Kidney (tissue), 22 donors: ENCODE measurements around the gene SLC6A17. TPM values are rescaled to one million over a fixed set of nuclear protein-coding genes. Genes with fewer than 3 reads are reported as not detected.

Experiments
- DNase-seq, 5 donors: peaks; one replicate each; pipeline ENCODE4 v3.0.0-alpha.2; 2013 to 2020
- FAIRE-seq: peaks from 2 replicates; lab custom pipeline; 2012; peaks lifted over from hg19 to GRCh38; lab: Jason Lieb, UNC
- H3K27ac ChIP-seq, 2 donors: one replicate each; pipeline ENCODE4 v1.7.0; 2013; ENCODE audit warnings: low read depth in 2 of 2, low read length in 2 of 2, inconsistent platforms in 1 of 2
- H3K27me3 ChIP-seq: one replicate; pipeline ENCODE4 v1.7.1; 2013; ENCODE audit warnings: low read length, inconsistent platforms; ENCODE audit not compliant: control insufficient read depth, insufficient read depth
- H3K36me3 ChIP-seq, 3 donors: one replicate each; pipeline versions ENCODE4 v1.7.0 to v1.7.1; 2013; ENCODE audit warnings: low read length in 3 of 3, control low read depth in 1 of 3, inconsistent platforms in 1 of 3; ENCODE audit not compliant: insufficient read depth in 3 of 3, control insufficient read depth in 2 of 3
- H3K4me1 ChIP-seq, 3 donors: one replicate each; pipeline versions ENCODE4 v1.7.0 to v1.7.1; 2013; ENCODE audit warnings: low read length in 3 of 3, inconsistent platforms in 1 of 3, low read depth in 1 of 3; ENCODE audit not compliant: control insufficient read depth in 2 of 3, insufficient read depth in 2 of 3
- H3K4me3 ChIP-seq, 3 donors: one replicate each; pipeline versions ENCODE4 v1.7.0 to v1.8.1; 2013; ENCODE audit warnings: low read length in 3 of 3, control low read depth in 1 of 3, inconsistent platforms in 1 of 3
- H3K9ac ChIP-seq, 3 donors: one replicate each; pipeline versions ENCODE4 v1.7.0 to v1.7.1; 2013; ENCODE audit warnings: low read length in 3 of 3, control low read depth in 1 of 3, inconsistent platforms in 1 of 3
- H3K9me3 ChIP-seq, 3 donors: one replicate each; pipeline versions ENCODE4 v1.7.0 to v1.7.1; 2013; ENCODE audit warnings: low read length in 3 of 3, control low read depth in 1 of 3, inconsistent platforms in 1 of 3; ENCODE audit not compliant: control insufficient read depth in 2 of 3, insufficient read depth in 1 of 3
- CTCF ChIP-seq: IDR thresholded peaks from 3 replicates; pipeline ENCODE4 v1.5.1; 2012; ENCODE audit warnings: mild to moderate bottlenecking, moderate library complexity, borderline replicate concordance; ENCODE audit not compliant: insufficient read depth; ENCODE audit errors: extremely low read depth
- intact Hi-C: fragments of 100-400 bp; cut with DNase I; formaldehyde crosslinking; loops from one replicate; pipeline ENCODE4 v1.11.1; 2022
- long read RNA-seq, 10 donors: library from polyadenylated mRNA in 1 of 10; unstranded in 1 of 10; transcript quantifications; one replicate each; pipeline ENCODE4 v2.0.0 and lab custom pipeline, GENCODE V29; 2021 to 2026
- polyA plus RNA-seq: library from polyadenylated mRNA; stranded (reverse); fragments of 350-450 nt; fragmentation: Illumina TruSeq; extraction: RNeasy Lipid Tissue Mini Kit (QIAGEN cat#74804); gene quantifications from one replicate; pipeline ENCODE4 v1.2.3, GENCODE V29; 2014; ENCODE audit warnings: low read depth, low replicate concordance; ENCODE audit not compliant: insufficient read depth
- total RNA-seq: library from RNA; stranded (reverse); fragmentation: NEBNext Ultra II Directional; extraction: Animal tissue kit (Norgen Biotek cat#: 25700); gene quantifications from one replicate; pipeline ENCODE4 v1.2.1, GENCODE V29; 2021
- donor health status: control.
- donor health status: control.
- donor health status: control.
- donor health status: control.
- donor health status: control.
- donor health status: DM: yes; HTN: yes; CAD: no.
- donor health status: Normal renal cell carcinoma (clear cell type).

SLC6A17 gene
- 2.3 TPM for total RNA-seq
- polyA plus RNA-seq = 1.7 TPM
- long read RNA-seq, donor 1 = 0 reads
- long read RNA-seq, donor 2 = 0 reads
- long read RNA-seq, donor 3 = 0 reads
- long read RNA-seq, donor 4 = 0 reads
- long read RNA-seq, donor 5 = 0 reads
- long read RNA-seq, donor 6 = 0 reads
- long read RNA-seq, donor 7, partial matches to known transcripts = 0 of 2 reads
- long read RNA-seq, donor 7, other reads (novel, unspliced or antisense) = 2 of 2 reads
- long read RNA-seq, donor 8 = 0 reads
- long read RNA-seq, donor 9 = 0 reads
- long read RNA-seq, donor 10 = 0 reads

GRCh38 chr1:110150330-110151174 lies at the start of gene SLC6A17:
TSS of gene SLC6A17 (plus strand) at chr1:110150494. CDS start at chr1:110166930, 16,436 bp downstream.
- H3K27me3 ChIP-seq = peaks cover 44% of the 10 kb centered on the region
- peak within 1 kb of the TSS in 1 of 3 donors; percentile 35 for H3K4me3 ChIP-seq
- no peaks in the 10 kb centered on the region for H3K4me1 ChIP-seq
- no peak within 1 kb of the TSS for H3K27ac ChIP-seq
- DNase-seq (peak in 4 of 5 donors; percentile 23 to 57 (median 44)), FAIRE-seq (no peak)
- intact Hi-C loops = no loop called here
- no peaks in the 10 kb centered on the region for H3K9me3 ChIP-seq
- no peaks in the 10 kb centered on the region for H3K36me3 ChIP-seq
- no peak for TF ChIP-seq CTCF
- H3K9ac ChIP-seq = no peak within 1 kb of the TSS

GRCh38 chr1:110102081-110102480 lies 48.2 kb upstream of the SLC6A17 start:
- no peak for DNase-seq
- Histone ChIP-seq H3K27ac (no peak overlapping the region), H3K9me3 (no peaks in the 10 kb centered on the region), H3K4me3 (no peak overlapping the region), H3K9ac (no peak overlapping the region), H3K4me1 (no peaks in the 10 kb centered on the region), H3K27me3 (no peaks in the 10 kb centered on the region), H3K36me3 (no peaks in the 10 kb centered on the region)
- TF ChIP-seq CTCF = no peak
- FAIRE-seq = no peak
- intact Hi-C loops = loop anchor here (10.0 kb wide), 1 partner anchor 47 kb away; no protein-coding TSS in a partner anchor

GRCh38 chr1:110106013-110106941 lies 44.0 kb upstream of the SLC6A17 start:
- Histone ChIP-seq H3K4me3 (no peak overlapping the region), H3K27ac (no peak overlapping the region), H3K9me3 (no peaks in the 10 kb centered on the region), H3K4me1 (no peaks in the 10 kb centered on the region), H3K9ac (no peak overlapping the region), H3K27me3 (peaks cover 3% of the 10 kb centered on the region), H3K36me3 (no peaks in the 10 kb centered on the region)
- DNase-seq = peak; percentile 79 to 85 (median 83)
- peak; percentile 93 for TF ChIP-seq CTCF
- intact Hi-C loops = loop anchor here (10.0 kb wide), 1 partner anchor 51 kb away; no protein-coding TSS in a partner anchor
- FAIRE-seq = no peak
